H1 (cell line): ENCODE measurements around the gene UROC1. TPM values are rescaled to one million over a fixed set of nuclear protein-coding genes. Genes with fewer than 3 reads are reported as not detected.
A peak's percentile ranks its signal among the peaks of the same experiment; 100 is the strongest.

Experiments
- CTCF ChIA-PET: fragments of 300-600 bp; sonication (Branson Sonifier 250); formaldehyde crosslinking; loops from one replicate; lab custom pipeline; 2021; ENCODE audit not compliant: partially characterized antibody; lab: Charles Lee
- POLR2A ChIA-PET: fragments of 300-600 bp; sonication (Branson Sonifier 250); formaldehyde crosslinking; loops from one replicate; lab custom pipeline; 2021; ENCODE audit warnings: inconsistent platforms; ENCODE audit not compliant: partially characterized antibody; lab: Charles Lee
- DNase-seq, 2 experiments: peaks; one replicate each; pipeline versions ENCODE4 v3.0.0 to v3.0.0-alpha.2; 2010 to 2022; ENCODE audit warnings: low spot score in 2 of 2, low read depth in 1 of 2, mixed read lengths in 1 of 2
- FAIRE-seq: peaks from 2 replicates; lab custom pipeline; 2011; peaks lifted over from hg19 to GRCh38; lab: Jason Lieb, UNC
- H2AFZ ChIP-seq: 2 replicates; pipeline ENCODE4 v1.8.1; 2012; ENCODE audit warnings: low read length, inconsistent platforms
- H2AK5ac ChIP-seq: 2 replicates; pipeline ENCODE4 v1.6.1; 2013; ENCODE audit warnings: low read depth, low read length
- H2BK120ac ChIP-seq: replicated peaks from 2 replicates; pipeline ENCODE3; 2013; ENCODE audit warnings: low read depth, low read length, inconsistent platforms
- H2BK12ac ChIP-seq: 2 replicates; pipeline ENCODE4 v1.6.1; 2013; ENCODE audit warnings: low read depth, low read length
- H2BK15ac ChIP-seq: 2 replicates; pipeline ENCODE4 v1.6.1; 2013; ENCODE audit warnings: low read length
- H2BK20ac ChIP-seq: 2 replicates; pipeline ENCODE4 v1.6.1; 2013; ENCODE audit warnings: low read length
- H2BK5ac ChIP-seq: 2 replicates; pipeline ENCODE4 v1.6.1; 2013; ENCODE audit warnings: low read depth, low read length
- H3K14ac ChIP-seq: 2 replicates; pipeline ENCODE4 v1.6.1; 2013; ENCODE audit warnings: inconsistent platforms; ENCODE audit not compliant: insufficient read length
- H3K18ac ChIP-seq: 2 replicates; pipeline ENCODE4 v1.6.1; 2013; ENCODE audit warnings: low read length; ENCODE audit errors: extremely low read depth
- H3K23ac ChIP-seq: 2 replicates; pipeline ENCODE4 v1.6.1; 2013; ENCODE audit warnings: inconsistent platforms; ENCODE audit not compliant: insufficient read length
- H3K23me2 ChIP-seq: 2 replicates; pipeline ENCODE4 v1.6.1; 2013; ENCODE audit warnings: low read depth, low read length
- H3K27ac ChIP-seq: 2 replicates; pipeline ENCODE4 v1.6.1; 2011; ENCODE audit warnings: low read depth, low read length, inconsistent platforms
- H3K27me3 ChIP-seq, 4 experiments: replicated peaks in 1 of 4; 1 replicate in 1 of 4; 2 replicates in 3 of 4; pipeline versions ENCODE4 v1.6.1 to v1.8.1; 2011 to 2013; ENCODE audit warnings: low read length in 3 of 4, mild to moderate bottlenecking in 3 of 4, inconsistent platforms in 2 of 4, mixed read lengths in 2 of 4, moderate library complexity in 1 of 4; ENCODE audit not compliant: control insufficient read depth in 3 of 4, insufficient read depth in 3 of 4; ENCODE audit errors: extremely low read depth in 1 of 4
- H3K36me3 ChIP-seq, 4 experiments: 2 replicates each; pipeline versions ENCODE4 v1.6.1 to v1.8.1; 2011 to 2013; ENCODE audit warnings: mild to moderate bottlenecking in 4 of 4, low read length in 3 of 4, moderate library complexity in 2 of 4, control low read depth in 1 of 4, inconsistent platforms in 1 of 4; ENCODE audit not compliant: insufficient read depth in 4 of 4, control insufficient read depth in 2 of 4
- H3K4ac ChIP-seq: replicated peaks from 2 replicates; pipeline ENCODE3; 2013; ENCODE audit warnings: low read length, low read depth, mixed read lengths, inconsistent platforms; ENCODE audit not compliant: insufficient read length
- H3K4me1 ChIP-seq, 4 experiments: replicated peaks in 1 of 4; 1 replicate in 1 of 4; 2 replicates in 3 of 4; pipeline versions ENCODE4 v1.6.1 to v1.8.1; 2011 to 2013; ENCODE audit warnings: low read length in 3 of 4, inconsistent platforms in 2 of 4, mixed read lengths in 1 of 4; ENCODE audit not compliant: insufficient read depth in 4 of 4, control insufficient read depth in 3 of 4
- H3K4me2 ChIP-seq, 2 experiments: 2 replicates each; pipeline versions ENCODE4 v1.6.1 to v1.8.1; 2011 to 2013; ENCODE audit warnings: low read depth in 2 of 2, low read length in 2 of 2, control low read depth in 1 of 2, inconsistent platforms in 1 of 2, mild to moderate bottlenecking in 1 of 2; ENCODE audit not compliant: insufficient read depth in 1 of 2
- H3K4me3 ChIP-seq, 4 experiments: fragments of 200-600, 300-600 bp in 1 of 4; sonication (generic), shearing (Covaris generic), sonication (Bioruptor Twin) in 1 of 4; 2 replicates each; pipeline versions ENCODE4 v1.5.1 to v1.8.1; 2011 to 2016; ENCODE audit warnings: low read length in 4 of 4, low read depth in 3 of 4, control low read depth in 2 of 4, inconsistent platforms in 2 of 4, mild to moderate bottlenecking in 2 of 4, mixed read lengths in 1 of 4, moderate library complexity in 1 of 4; ENCODE audit not compliant: insufficient read depth in 2 of 4; ENCODE audit errors: extremely low read depth in 1 of 4
- H3K56ac ChIP-seq: replicated peaks from 2 replicates; pipeline ENCODE3; 2013; ENCODE audit warnings: low read depth, mild to moderate bottlenecking, mixed read lengths, low read length, inconsistent platforms; ENCODE audit not compliant: insufficient read length
- H3K79me1 ChIP-seq: 2 replicates; pipeline ENCODE4 v1.6.1; 2013; ENCODE audit warnings: low read depth, low read length, control low read depth
- H3K79me2 ChIP-seq, 2 experiments: 2 replicates each; pipeline versions ENCODE4 v1.6.1 to v1.8.1; 2012 to 2013; ENCODE audit warnings: low read length in 2 of 2, mild to moderate bottlenecking in 2 of 2, inconsistent platforms in 1 of 2; ENCODE audit not compliant: insufficient read depth in 2 of 2, control insufficient read depth in 1 of 2
- H3K9ac ChIP-seq, 4 experiments: replicated peaks in 1 of 4; 1 replicate in 1 of 4; 2 replicates in 3 of 4; pipeline versions ENCODE4 v1.6.1 to v1.8.1; 2011 to 2013; ENCODE audit warnings: low read depth in 3 of 4, low read length in 3 of 4, control low read depth in 2 of 4, mild to moderate bottlenecking in 2 of 4, moderate library complexity in 2 of 4, inconsistent platforms in 1 of 4; ENCODE audit errors: extremely low read depth in 1 of 4
- H3K9me3 ChIP-seq, 2 experiments: 2 replicates each; pipeline versions ENCODE4 v1.6.1 to v1.8.1; 2012 to 2013; ENCODE audit warnings: mild to moderate bottlenecking in 2 of 2, moderate library complexity in 2 of 2, control low read depth in 1 of 2, inconsistent platforms in 1 of 2, low read depth in 1 of 2, low read length in 1 of 2, mixed read lengths in 1 of 2; ENCODE audit not compliant: insufficient read depth in 2 of 2
- H4K20me1 ChIP-seq, 2 experiments: replicated peaks in 1 of 2; 2 replicates each; pipeline versions ENCODE3 to v1.8.1; 2011 to 2013; ENCODE audit warnings: inconsistent platforms in 2 of 2, low read length in 2 of 2, mild to moderate bottlenecking in 1 of 2; ENCODE audit not compliant: insufficient read depth in 2 of 2, control insufficient read depth in 1 of 2
- H4K5ac ChIP-seq: 2 replicates; pipeline ENCODE4 v1.6.1; 2013; ENCODE audit warnings: low read length, low read depth, mixed read lengths, inconsistent platforms; ENCODE audit not compliant: insufficient read length
- H4K8ac ChIP-seq: 2 replicates; pipeline ENCODE4 v1.8.0; 2013; ENCODE audit warnings: mild to moderate bottlenecking, moderate library complexity, low read length, inconsistent platforms; ENCODE audit not compliant: insufficient read depth; ENCODE audit errors: extremely low read depth
- H4K91ac ChIP-seq: replicated peaks from 2 replicates; pipeline ENCODE3; 2013; ENCODE audit warnings: low read length, mixed read lengths, inconsistent platforms; ENCODE audit not compliant: insufficient read length
- CEBPB ChIP-seq: IDR thresholded peaks from 2 replicates; pipeline ENCODE4 v1.6.1; 2012; ENCODE audit warnings: low read depth, low read length
- GABPA ChIP-seq: IDR thresholded peaks from 2 replicates; pipeline ENCODE4 v1.6.1; 2011; ENCODE audit warnings: mild to moderate bottlenecking, low read length, moderate library complexity, borderline replicate concordance; ENCODE audit not compliant: insufficient read depth
- POU5F1 ChIP-seq: IDR thresholded peaks from 2 replicates; pipeline ENCODE4 v1.6.1; 2011; ENCODE audit warnings: low read depth, mild to moderate bottlenecking, low read length, moderate library complexity
- RBBP5 ChIP-seq: IDR thresholded peaks from 2 replicates; pipeline ENCODE4 v1.7.1; 2012; ENCODE audit warnings: low read depth, mild to moderate bottlenecking, inconsistent platforms, low read length, moderate library complexity, borderline replicate concordance
- RFX5 ChIP-seq: IDR thresholded peaks from 2 replicates; pipeline ENCODE4 v1.6.1; 2011; ENCODE audit warnings: low read depth, low read length, improper control_type of control experiment, borderline replicate concordance
- SIX5 ChIP-seq: IDR thresholded peaks from 2 replicates; pipeline ENCODE4 v1.6.1; 2011; ENCODE audit warnings: mild to moderate bottlenecking, low read depth, low read length
- SP1 ChIP-seq: IDR thresholded peaks from 2 replicates; pipeline ENCODE4 v1.6.1; 2011; ENCODE audit warnings: low read depth, low read length
- ZNF274 ChIP-seq: IDR thresholded peaks from 2 replicates; pipeline ENCODE4 v1.7.0; 2012; ENCODE audit warnings: low read length, borderline replicate concordance; ENCODE audit errors: extremely low read depth
- WGBS, 2 experiments: shearing (Covaris generic) in 1 of 2; methylation state at CpG; one replicate each; pipeline versions ENCODE4 v1.1.6 to v1.1.7; 2013 to 2015; ENCODE audit warnings: low lambda C conversion rate in 2 of 2, mixed read lengths in 2 of 2, inconsistent platforms in 1 of 2, low coverage in 1 of 2, missing lambda C conversion rate in 1 of 2; ENCODE audit not compliant: insufficient replicate concordance in 2 of 2, insufficient coverage in 1 of 2, insufficient read length in 1 of 2; ENCODE audit errors: extremely low coverage in 1 of 2, missing lambda C conversion rate in 1 of 2; 5-methylcytosine and 5-hydroxymethylcytosine counted together
- polyA plus RNA-seq, 7 experiments: library from polyadenylated mRNA; depleted of rRNA in 3 of 7; stranded (reverse) in 5 of 7; unstranded in 2 of 7; fragments of >200 nt in 5 of 7; fragments of 200-250 nt in 2 of 7; gene quantifications; 1 replicate in 5 of 7; 2 replicates in 1 of 7; 4 replicates in 1 of 7; pipeline versions ENCODE4 v1.2.1 to v1.2.3, GENCODE V29; 2011 to 2013; ENCODE audit warnings: missing spikeins in 2 of 7, mixed read lengths in 2 of 7
- total RNA-seq: library from RNA; stranded (reverse); fragmentation: NEBNext Ultra II Directional; extraction: Animal tissue kit (Norgen Biotek cat#: 25700); gene quantifications from 2 replicates; pipeline ENCODE4 v1.2.1, GENCODE V29; 2021

UROC1 gene
- total and polyA plus RNA-seq, 2 of the 8 experiments (the other 6 are each of a cell fraction or from before 2014, with no cell fraction given) = 0.03 TPM; not detected in 1

DNA sequence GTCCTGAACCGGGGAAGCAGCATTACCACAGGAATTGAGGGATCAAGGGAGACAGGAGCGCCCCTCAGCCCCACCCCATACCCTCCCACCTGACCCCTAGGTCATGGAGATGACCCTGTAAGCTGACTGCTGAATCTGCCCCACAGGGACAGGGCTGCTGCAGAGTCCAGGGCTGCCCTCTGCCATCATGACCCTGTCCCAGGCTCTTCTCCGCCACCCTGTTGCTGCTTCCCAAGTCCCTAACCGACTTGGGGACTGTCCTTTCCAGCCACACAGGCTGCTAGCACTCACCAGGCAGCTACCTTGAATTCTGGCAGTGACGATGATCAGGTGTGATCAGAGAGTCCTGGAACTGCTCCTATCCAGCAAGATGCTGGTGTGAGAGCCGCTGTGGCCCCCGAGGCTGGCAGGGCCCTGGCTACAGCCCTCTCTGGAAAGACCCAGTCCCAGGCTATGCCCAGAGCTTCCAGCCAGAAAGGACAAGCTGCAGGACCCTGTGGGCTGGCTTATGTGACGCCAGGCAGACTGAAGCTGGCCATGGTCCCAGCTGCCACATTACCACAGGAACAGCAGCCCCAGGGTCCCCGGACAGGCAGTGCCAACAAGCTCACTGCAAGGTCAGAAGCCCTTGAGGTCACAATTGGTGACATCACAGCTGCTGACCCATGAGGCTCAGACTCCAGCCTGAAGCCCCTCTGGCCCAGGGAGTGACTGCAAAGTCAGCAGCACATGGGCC, 40.9 kb upstream of the UROC1 start, which contains the start of gene C3orf22:
Gene C3orf22, minus strand, starts transcription at position 597 of the 736 bp plus-strand sequence. CDS start 5,542 bp downstream, outside the sequence.
- H3K4me3 ChIP-seq = no peak within 1 kb of the TSS
- no peak within 1 kb of the TSS for H4K91ac ChIP-seq
- H4K20me1 ChIP-seq = peaks cover 0 to 5% of the 10 kb centered on the region in 2 experiments
- FAIRE-seq = no peak
- 81% methylated on average over 9 of the region's 9 CpGs; no CpG with 5 or more reads in 1 of the 2 experiments for WGBS, 2 experiments
- no peaks in the 10 kb centered on the region for H3K79me2 ChIP-seq
- H3K79me1 ChIP-seq = no peaks in the 10 kb centered on the region
- H3K27me3 ChIP-seq = no peaks in the 10 kb centered on the region
- no peaks in the 10 kb centered on the region; a peak in 1 of 8 replicates for H3K36me3 ChIP-seq
- H4K5ac ChIP-seq = no peak within 1 kb of the TSS
- no peak within 1 kb of the TSS for H3K9ac ChIP-seq
- H2BK5ac ChIP-seq = no peak within 1 kb of the TSS
- no peaks in the 10 kb centered on the region for H3K9me3 ChIP-seq
- no peak within 1 kb of the TSS for H2BK20ac ChIP-seq
- H2BK120ac ChIP-seq = no peak within 1 kb of the TSS
- no peak within 1 kb of the TSS for H2BK15ac ChIP-seq
- H3K14ac ChIP-seq = no peak within 1 kb of the TSS
- no peak within 1 kb of the TSS for H3K27ac ChIP-seq
- peaks cover 6% of the 10 kb centered on the region; the same call in 1 of the 2 replicates for H3K23me2 ChIP-seq
- TF ChIP-seq POU5F1 = no peak
- no peak for TF ChIP-seq RFX5
- TF ChIP-seq CEBPB = no peak
- no peak for TF ChIP-seq RBBP5
- TF ChIP-seq ZNF274 = no peak
- no peak for TF ChIP-seq SP1
- no peak for TF ChIP-seq GABPA
- no peak for TF ChIP-seq SIX5
- H2BK12ac ChIP-seq = no peak within 1 kb of the TSS; the same call in 1 of the 2 replicates
- no peak within 1 kb of the TSS for H3K4ac ChIP-seq
- H4K8ac ChIP-seq = peak within 1 kb of the TSS; percentile 71
- CTCF ChIA-PET = interaction anchor here (1.2 kb wide), 1 partner anchor 120 kb away, joined by 3 read pairs; no protein-coding TSS in a partner anchor
- POLR2A ChIA-PET = no interaction called here
- H3K56ac ChIP-seq = no peak within 1 kb of the TSS
- H3K18ac ChIP-seq = no peak within 1 kb of the TSS
- H2AK5ac ChIP-seq = no peak within 1 kb of the TSS
- no peaks in the 10 kb centered on the region for H3K4me1 ChIP-seq
- peak in 1 of 2 experiments; percentile 41 for DNase-seq
- 0 out of 2 replicates have a peak within 1 kb of the TSS, but pooled peaks have one; percentile 33 for H2AFZ ChIP-seq
- no peak within 1 kb of the TSS for H3K23ac ChIP-seq
- no peak within 1 kb of the TSS for H3K4me2 ChIP-seq
